Natural killer cell (primary cell): ENCODE data around the gene TLE1. TPM values are rescaled to one million over a fixed set of nuclear protein-coding genes. Genes with fewer than 3 reads are reported as not detected.

ENCODE experiments used
- ATAC-seq, 3 donors: fragments of 150-1000 bp in 2 of 3; fragments of 200-7000 bp in 1 of 3; cut with Tn5 transposase; 1 replicate in 1 of 3; 2 replicates in 2 of 3; pipeline ENCODE4 v1.10.0; 2021; ENCODE audit warnings: mild to moderate bottlenecking in 2 of 3, moderate library complexity in 2 of 3
- DNase-seq, 2 donors: peaks; one replicate each; pipeline versions ENCODE4 v3.0.0 to v3.0.0-alpha.2; 2013 to 2021; ENCODE audit warnings: mixed read lengths in 1 of 2
- H3K27ac ChIP-seq: one replicate; pipeline ENCODE4 v1.5.1; 2013; ENCODE audit warnings: mild to moderate bottlenecking, low read length
- H3K27me3 ChIP-seq: one replicate; pipeline ENCODE4 v1.6.1; 2013; ENCODE audit warnings: low read length; ENCODE audit not compliant: control insufficient read depth, insufficient read depth
- H3K36me3 ChIP-seq: one replicate; pipeline ENCODE4 v1.6.1; 2013; ENCODE audit warnings: low read length; ENCODE audit not compliant: control insufficient read depth, insufficient read depth
- H3K4me1 ChIP-seq: one replicate; pipeline ENCODE4 v1.6.1; 2013; ENCODE audit warnings: low read length; ENCODE audit not compliant: control insufficient read depth, insufficient read depth
- H3K4me3 ChIP-seq: one replicate; pipeline ENCODE4 v1.5.1; 2013; ENCODE audit warnings: low read length
- H3K9me3 ChIP-seq: one replicate; pipeline ENCODE4 v1.6.1; 2013; ENCODE audit warnings: low read length; ENCODE audit not compliant: control insufficient read depth, insufficient read depth
- H3K27ac Mint-ChIP-seq, 2 donors: one replicate each; pipeline ENCODE4 v1.8.0; 2022; ENCODE audit warnings: mild to moderate bottlenecking in 2 of 2, mixed read lengths in 2 of 2, moderate library complexity in 1 of 2
- H3K27me3 Mint-ChIP-seq, 2 donors: one replicate each; pipeline ENCODE4 v1.8.0; 2022; ENCODE audit warnings: low read depth in 2 of 2, mixed read lengths in 2 of 2
- H3K36me3 Mint-ChIP-seq: one replicate; pipeline ENCODE4 v1.8.0; 2022; ENCODE audit warnings: mixed read lengths
- H3K4me1 Mint-ChIP-seq, 2 donors: one replicate each; pipeline ENCODE4 v1.8.0; 2022; ENCODE audit warnings: mixed read lengths in 2 of 2
- H3K4me3 Mint-ChIP-seq: one replicate; pipeline ENCODE4 v1.8.0; 2022; ENCODE audit warnings: mild to moderate bottlenecking, moderate library complexity, mixed read lengths
- H3K9me3 Mint-ChIP-seq, 2 donors: one replicate each; pipeline ENCODE4 v1.8.0; 2022; ENCODE audit warnings: mixed read lengths in 2 of 2
- WGBS: methylation state at CpG from one replicate; pipeline ENCODE4 v1.1.7; 2013; ENCODE audit warnings: missing lambda C conversion rate; ENCODE audit not compliant: insufficient coverage; 5-methylcytosine and 5-hydroxymethylcytosine counted together
- intact Hi-C: fragments of 100-400 bp; cut with micrococcal nuclease; formaldehyde crosslinking; loops from one replicate; pipeline ENCODE4 v1.14.2; 2022
- total RNA-seq, 4 donors: library from RNA; stranded (reverse); fragments of 120-200 nt in 1 of 4; gene quantifications; one replicate each; pipeline versions ENCODE4 v1.2.3 to v1.2.4, GENCODE V29; 2013 to 2022
- TF ChIP-seq, protein P1 (sequence below): fragments of 200-600 bp; IDR thresholded peaks from one replicate; pipeline ENCODE4 v1.8.0; 2022; ENCODE audit warnings: antibody characterized with exemption

Gene TLE1
- total RNA-seq, 3 donors from 2014 or later (not counting 1 experiment from before 2014, with no cell fraction given), result 38.8 to 58.9 (median 44.5) TPM

GRCh38 chr9:81666123-81666522, 23.2 kb downstream of the TLE1 start:
- Histone ChIP-seq H3K27me3 (no peaks in the 10 kb centered on the region), H3K27ac (no peak overlapping the region), H3K4me1 (peaks cover 3% of the 10 kb centered on the region), H3K4me3 (no peak overlapping the region), H3K36me3 (no peaks in the 10 kb centered on the region), H3K9me3 (no peaks in the 10 kb centered on the region)
- DNase-seq (no peak), ATAC-seq (no peak)
- intact Hi-C loops, result no loop called here
- 96% methylated on average over 4 of the region's 4 CpGs for WGBS
- Mint-ChIP-seq H3K27ac (peak overlapping the region; percentile 50 to 52), H3K4me1 (peaks cover 32 to 55% of the 10 kb centered on the region in 2 donors), H3K27me3 (no peaks in the 10 kb centered on the region), H3K4me3 (peak overlapping the region; percentile 42), H3K9me3 (no peaks in the 10 kb centered on the region), H3K36me3 (no peaks in the 10 kb centered on the region)
- TF ChIP-seq, protein P1, sequence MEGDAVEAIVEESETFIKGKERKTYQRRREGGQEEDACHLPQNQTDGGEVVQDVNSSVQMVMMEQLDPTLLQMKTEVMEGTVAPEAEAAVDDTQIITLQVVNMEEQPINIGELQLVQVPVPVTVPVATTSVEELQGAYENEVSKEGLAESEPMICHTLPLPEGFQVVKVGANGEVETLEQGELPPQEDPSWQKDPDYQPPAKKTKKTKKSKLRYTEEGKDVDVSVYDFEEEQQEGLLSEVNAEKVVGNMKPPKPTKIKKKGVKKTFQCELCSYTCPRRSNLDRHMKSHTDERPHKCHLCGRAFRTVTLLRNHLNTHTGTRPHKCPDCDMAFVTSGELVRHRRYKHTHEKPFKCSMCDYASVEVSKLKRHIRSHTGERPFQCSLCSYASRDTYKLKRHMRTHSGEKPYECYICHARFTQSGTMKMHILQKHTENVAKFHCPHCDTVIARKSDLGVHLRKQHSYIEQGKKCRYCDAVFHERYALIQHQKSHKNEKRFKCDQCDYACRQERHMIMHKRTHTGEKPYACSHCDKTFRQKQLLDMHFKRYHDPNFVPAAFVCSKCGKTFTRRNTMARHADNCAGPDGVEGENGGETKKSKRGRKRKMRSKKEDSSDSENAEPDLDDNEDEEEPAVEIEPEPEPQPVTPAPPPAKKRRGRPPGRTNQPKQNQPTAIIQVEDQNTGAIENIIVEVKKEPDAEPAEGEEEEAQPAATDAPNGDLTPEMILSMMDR, result no peak

DNA sequence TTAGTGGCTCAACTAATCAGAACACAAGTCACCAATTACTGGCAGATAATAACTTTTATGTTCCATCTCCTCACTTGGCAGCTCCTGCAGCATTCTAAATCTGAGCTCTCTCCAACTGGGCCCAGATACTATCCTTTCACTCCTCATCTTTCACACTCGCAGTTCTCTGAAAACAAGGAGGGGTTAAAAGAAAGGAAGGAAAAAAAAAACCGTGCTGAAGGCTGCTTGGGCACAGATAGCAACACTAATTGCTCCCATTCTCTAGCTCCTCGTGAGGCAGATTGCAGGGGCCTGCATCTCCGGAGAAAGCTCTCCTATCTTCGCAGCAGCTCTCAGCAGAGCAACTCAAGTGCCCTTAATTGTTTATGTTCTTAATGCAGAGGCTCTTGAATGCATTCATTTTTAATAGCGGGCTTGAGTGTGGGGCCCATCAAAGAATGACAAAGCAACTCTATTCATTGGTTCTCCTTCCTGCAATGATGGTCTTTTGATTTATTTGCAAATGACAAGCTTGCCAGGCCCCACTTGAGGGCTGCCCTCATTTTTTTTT, 23.9 kb downstream of the TLE1 start:
- Mint-ChIP-seq H3K27me3 (no peaks in the 10 kb centered on the region), H3K9me3 (no peaks in the 10 kb centered on the region), H3K27ac (peak overlapping the region; percentile 50 to 52), H3K36me3 (no peaks in the 10 kb centered on the region), H3K4me3 (no peak overlapping the region), H3K4me1 (peaks cover 33 to 55% of the 10 kb centered on the region in 2 donors)
- Histone ChIP-seq H3K4me3 (no peak overlapping the region), H3K27me3 (no peaks in the 10 kb centered on the region), H3K27ac (no peak overlapping the region), H3K9me3 (no peaks in the 10 kb centered on the region), H3K4me1 (peaks cover 3% of the 10 kb centered on the region), H3K36me3 (no peaks in the 10 kb centered on the region)
- WGBS, result 27% methylated on average over 4 of the region's 6 CpGs
- DNase-seq (no peak), ATAC-seq (no peak)
- TF ChIP-seq, protein P1, result no peak
- intact Hi-C loops, result no loop called here

- no peaks in the 10 kb centered on the region for H3K9me3 Mint-ChIP-seq
Measured at GRCh38 chr9:81664638-81665222, 24.6 kb downstream of the TLE1 start.

More at GRCh38 chr9:81664638-81665222, 24.6 kb downstream of the TLE1 start:
- no peaks in the 10 kb centered on the region for H3K36me3 ChIP-seq
- H3K27me3 ChIP-seq, result no peaks in the 10 kb centered on the region
- no peak overlapping the region for H3K27ac ChIP-seq
- Mint-ChIP-seq H3K4me1 (peaks cover 36 to 55% of the 10 kb centered on the region in 2 donors), H3K27me3 (no peaks in the 10 kb centered on the region), H3K36me3 (no peaks in the 10 kb centered on the region), H3K4me3 (no peak overlapping the region), H3K27ac (peak overlapping the region; percentile 50 to 52)
- DNase-seq (no peak), ATAC-seq (no peak)
- no peak overlapping the region for H3K4me3 ChIP-seq
- TF ChIP-seq, protein P1, result no peak
- no peaks in the 10 kb centered on the region for H3K9me3 ChIP-seq
- WGBS, result 66% methylated on average over 6 of the region's 6 CpGs
- intact Hi-C loops, result no loop called here
- H3K4me1 ChIP-seq, result peaks cover 3% of the 10 kb centered on the region
